GM19467 (cell line): ENCODE measurements around the gene RABGAP1.

ENCODE experiments used
- ATAC-seq: cut with Tn5 transposase; IDR thresholded peaks from one replicate; pipeline ENCODE4 v1.9.1; 2021; ENCODE audit warnings: mild to moderate bottlenecking, moderate library complexity; ENCODE audit not compliant: unreplicated experiment

RABGAP1 gene

DNA sequence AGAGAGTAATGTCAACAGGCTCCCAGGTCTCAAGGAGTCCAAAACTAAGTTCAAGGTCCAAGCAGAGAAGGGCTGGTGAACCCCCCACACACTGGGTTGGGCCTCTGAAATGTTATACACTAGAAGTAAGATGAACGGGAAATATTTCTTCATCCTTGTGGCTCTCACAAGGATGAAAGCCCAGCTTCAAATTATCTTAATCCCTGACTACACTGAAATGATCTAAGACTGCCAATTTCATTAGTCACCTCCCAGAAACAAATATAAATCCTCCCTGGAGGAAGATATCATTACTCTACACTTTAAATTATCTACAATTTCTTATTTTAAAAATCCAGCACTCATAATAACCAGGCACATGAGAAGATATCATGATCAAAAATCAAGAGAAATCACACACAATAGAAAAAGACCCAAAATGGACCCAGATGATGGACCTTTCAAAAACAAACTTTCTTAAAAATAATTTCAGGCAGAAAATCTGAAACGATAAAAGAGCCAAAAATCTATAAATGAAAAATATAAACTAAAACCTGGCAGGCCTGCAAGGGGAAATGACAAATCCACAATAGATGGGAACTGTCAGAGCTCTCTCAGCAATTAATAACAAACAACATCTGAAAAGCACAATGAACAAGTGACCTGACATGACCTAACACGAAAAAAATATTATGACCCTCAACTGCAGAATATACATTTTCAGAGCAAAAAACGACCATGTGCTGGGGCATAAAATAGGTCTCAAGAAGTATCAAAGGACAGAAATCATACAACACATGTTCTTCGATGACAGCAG, 210.1 kb downstream of the RABGAP1 start:
- ATAC-seq = no peak
